ENCODE data around the gene TNRC6A. TPM values are rescaled to one million over a fixed set of nuclear protein-coding genes. Genes with fewer than 3 reads are reported as not detected.
"Not testable (repeated sequence)": the region's sequence is repeated elsewhere in the genome, so short reads cannot be mapped to it uniquely, and the experiment has no call there.

The TNRC6A gene
- total RNA-seq, 1 experiment from 2014 or later, result 41.6 TPM

GRCh38 chr16:24854607-24855171 lies 125.2 kb downstream of the TNRC6A start:
- no peaks in the 10 kb centered on the region for H3K9me3 Mint-ChIP-seq (ENCODE audit: unreplicated experiment)
- no peaks in the 10 kb centered on the region for H3K27me3 Mint-ChIP-seq (ENCODE audit: insufficient read depth, unreplicated experiment)
- CTCF ChIA-PET, result interaction anchor here (0.5 to 0.9 kb wide), 3 partner anchors 9 to 23 kb away, joined by 3 to 4 read pairs (median 3); no protein-coding TSS in a partner anchor
- no peak overlapping the region for H3K4me3 Mint-ChIP-seq (ENCODE audit: unreplicated experiment)
- peak overlapping the region; percentile 33 for H3K27ac Mint-ChIP-seq (ENCODE audit: low read depth, unreplicated experiment)
- DNase-seq (ENCODE audit: unreplicated experiment), result no peak
- H3K4me1 Mint-ChIP-seq (ENCODE audit: insufficient read depth, unreplicated experiment), result peaks cover 14% of the 10 kb centered on the region
- intact Hi-C loops (cut with micrococcal nuclease), result no loop called here
- no peaks in the 10 kb centered on the region for H3K36me3 Mint-ChIP-seq (ENCODE audit: insufficient read depth, unreplicated experiment)
- POLR2A ChIA-PET, result interaction anchor here (0.6 kb wide), 1 partner anchor 9 kb away, joined by 3 read pairs; no protein-coding TSS in a partner anchor
- no TSS peak for BruUV-seq (replicated peaks)
- TF ChIP-seq, protein P1, sequence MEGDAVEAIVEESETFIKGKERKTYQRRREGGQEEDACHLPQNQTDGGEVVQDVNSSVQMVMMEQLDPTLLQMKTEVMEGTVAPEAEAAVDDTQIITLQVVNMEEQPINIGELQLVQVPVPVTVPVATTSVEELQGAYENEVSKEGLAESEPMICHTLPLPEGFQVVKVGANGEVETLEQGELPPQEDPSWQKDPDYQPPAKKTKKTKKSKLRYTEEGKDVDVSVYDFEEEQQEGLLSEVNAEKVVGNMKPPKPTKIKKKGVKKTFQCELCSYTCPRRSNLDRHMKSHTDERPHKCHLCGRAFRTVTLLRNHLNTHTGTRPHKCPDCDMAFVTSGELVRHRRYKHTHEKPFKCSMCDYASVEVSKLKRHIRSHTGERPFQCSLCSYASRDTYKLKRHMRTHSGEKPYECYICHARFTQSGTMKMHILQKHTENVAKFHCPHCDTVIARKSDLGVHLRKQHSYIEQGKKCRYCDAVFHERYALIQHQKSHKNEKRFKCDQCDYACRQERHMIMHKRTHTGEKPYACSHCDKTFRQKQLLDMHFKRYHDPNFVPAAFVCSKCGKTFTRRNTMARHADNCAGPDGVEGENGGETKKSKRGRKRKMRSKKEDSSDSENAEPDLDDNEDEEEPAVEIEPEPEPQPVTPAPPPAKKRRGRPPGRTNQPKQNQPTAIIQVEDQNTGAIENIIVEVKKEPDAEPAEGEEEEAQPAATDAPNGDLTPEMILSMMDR (IDR thresholded peaks at IDR 0.05; ENCODE audit: unreplicated experiment), result no peak

DNA sequence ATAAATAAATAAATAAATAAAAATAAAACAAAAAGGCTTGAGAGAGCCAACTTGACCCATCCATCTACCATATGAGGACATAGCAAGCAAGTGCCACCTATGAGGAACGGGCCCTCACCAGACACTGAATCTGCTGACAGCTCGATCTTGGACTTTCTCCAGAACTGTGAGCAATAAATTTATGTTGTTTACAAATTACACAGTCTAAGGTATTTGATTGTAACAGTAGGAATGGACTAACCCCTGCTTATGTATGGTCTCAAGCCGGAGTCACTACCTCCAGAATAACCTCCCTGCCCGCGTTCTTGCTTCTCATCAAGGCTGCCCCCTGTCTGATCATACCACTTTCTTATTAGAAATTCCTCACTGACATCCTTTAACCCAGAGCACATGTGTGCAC lies 126.2 kb downstream of the TNRC6A start:
- TF ChIP-seq, protein P1 (IDR thresholded peaks at IDR 0.05; ENCODE audit: unreplicated experiment), result no peak

DNA sequence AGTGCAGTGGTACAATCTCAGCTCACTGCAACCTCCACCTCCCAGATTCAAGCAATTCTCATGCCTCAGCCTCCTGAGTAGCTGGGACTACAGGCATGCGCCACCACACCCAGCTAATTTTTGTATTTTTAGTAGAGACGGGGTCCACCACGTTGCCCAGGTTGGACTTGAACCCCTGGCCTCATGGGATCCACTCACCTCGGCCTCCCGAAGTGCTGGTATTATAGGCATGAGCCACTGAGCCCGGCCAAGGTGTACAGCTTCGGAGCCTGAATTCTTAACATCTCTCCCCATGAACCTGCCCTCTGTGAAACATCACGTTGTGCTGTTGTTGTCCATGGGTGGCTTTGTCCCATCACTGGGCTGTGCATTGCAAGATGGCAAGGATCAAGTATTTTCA lies 127.4 kb downstream of the TNRC6A start:
- H3K9me3 Mint-ChIP-seq (ENCODE audit: unreplicated experiment); DNase-seq (ENCODE audit: unreplicated experiment); H3K27me3 Mint-ChIP-seq (ENCODE audit: insufficient read depth, unreplicated experiment); POLR2A ChIA-PET; intact Hi-C loops (cut with micrococcal nuclease); H3K27ac Mint-ChIP-seq (ENCODE audit: low read depth, unreplicated experiment); BruUV-seq (replicated peaks); H3K4me3 Mint-ChIP-seq (ENCODE audit: unreplicated experiment); H3K36me3 Mint-ChIP-seq (ENCODE audit: insufficient read depth, unreplicated experiment): not testable (repeated sequence)
- H3K4me1 Mint-ChIP-seq (ENCODE audit: insufficient read depth, unreplicated experiment), result peaks cover 11% of the 10 kb centered on the region
- CTCF ChIA-PET, result interaction anchor here (0.6 kb wide), 1 partner anchor 46 kb away, joined by 4 read pairs; no protein-coding TSS in a partner anchor

More for the DNA sequence above, 126.2 kb downstream of the TNRC6A start:
- Mint-ChIP-seq H3K27ac (ENCODE audit: low read depth, unreplicated experiment) (no peak overlapping the region), H3K27me3 (ENCODE audit: insufficient read depth, unreplicated experiment) (no peaks in the 10 kb centered on the region), H3K4me3 (ENCODE audit: unreplicated experiment) (no peak overlapping the region), H3K36me3 (ENCODE audit: insufficient read depth, unreplicated experiment) (no peaks in the 10 kb centered on the region), H3K9me3 (ENCODE audit: unreplicated experiment) (no peaks in the 10 kb centered on the region), H3K4me1 (ENCODE audit: insufficient read depth, unreplicated experiment) (peaks cover 14% of the 10 kb centered on the region)
- intact Hi-C loops (cut with micrococcal nuclease), result no loop called here
- POLR2A ChIA-PET, result no interaction called here
- no TSS peak for BruUV-seq (replicated peaks)
- peak; percentile 54 for DNase-seq (ENCODE audit: unreplicated experiment)
- CTCF ChIA-PET, result interaction anchor here (0.6 kb wide), 1 partner anchor 50 kb away, joined by 3 read pairs; no protein-coding TSS in a partner anchor

DNA sequence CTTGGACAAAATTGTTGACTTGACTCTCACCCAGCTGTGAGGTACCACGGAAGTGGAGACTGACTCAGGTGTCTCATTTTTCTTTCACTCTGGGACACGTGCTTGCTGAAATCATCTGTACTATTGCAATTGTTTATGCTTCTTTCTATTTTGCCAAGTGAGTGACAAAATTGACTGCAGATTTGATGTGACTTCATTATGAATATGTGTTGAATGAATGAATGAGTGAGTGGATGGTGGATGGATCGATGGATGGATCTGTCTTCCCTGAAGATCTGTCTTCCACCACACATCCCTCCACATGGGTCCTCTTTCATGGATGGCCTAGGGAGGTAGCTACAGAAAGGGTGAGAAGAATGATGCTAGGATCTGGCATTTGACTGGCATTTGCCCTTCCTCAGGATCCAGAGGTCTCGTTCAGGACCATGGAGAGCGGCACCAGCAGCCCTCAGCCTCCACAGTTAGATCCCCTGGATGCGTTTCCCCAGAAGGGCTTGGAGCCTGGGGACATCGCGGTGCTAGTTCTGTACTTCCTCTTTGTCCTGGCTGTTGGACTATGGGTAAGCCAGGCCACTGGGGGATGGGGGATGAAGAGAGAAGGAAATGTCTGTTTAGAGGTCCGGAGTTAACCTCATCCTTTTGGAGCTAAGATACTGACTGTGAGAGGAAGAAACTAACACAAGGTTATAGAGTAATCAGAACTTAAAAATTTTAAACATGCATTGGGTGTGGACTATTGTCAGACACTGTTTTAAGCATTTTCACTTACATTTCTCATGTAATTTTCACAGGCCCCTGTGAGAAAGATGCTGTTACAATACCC lies 129.0 kb downstream of the TNRC6A start:
- Mint-ChIP-seq H3K4me3 (ENCODE audit: unreplicated experiment) (no peak overlapping the region), H3K27ac (ENCODE audit: low read depth, unreplicated experiment) (no peak overlapping the region), H3K36me3 (ENCODE audit: insufficient read depth, unreplicated experiment) (no peaks in the 10 kb centered on the region), H3K4me1 (ENCODE audit: insufficient read depth, unreplicated experiment) (peaks cover 7% of the 10 kb centered on the region), H3K9me3 (ENCODE audit: unreplicated experiment) (no peaks in the 10 kb centered on the region), H3K27me3 (ENCODE audit: insufficient read depth, unreplicated experiment) (no peaks in the 10 kb centered on the region)
- intact Hi-C loops (cut with micrococcal nuclease), result no loop called here
- peak; percentile 67 for DNase-seq (ENCODE audit: unreplicated experiment)
- ChIA-PET CTCF (no interaction called here), POLR2A (no interaction called here)
- TF ChIP-seq, protein P1 (IDR thresholded peaks at IDR 0.05; ENCODE audit: unreplicated experiment), result no peak
- BruUV-seq (replicated peaks), result no TSS peak

Data from MCF 10A (cell line).